ENCODE data around the gene ZNF775. TPM values are rescaled to one million over a fixed set of nuclear protein-coding genes. Genes with fewer than 3 reads are reported as not detected.

ZNF775 gene
- polyA plus RNA-seq, 3 donors = 1.3 to 2.7 (median 1.4) TPM

DNA sequence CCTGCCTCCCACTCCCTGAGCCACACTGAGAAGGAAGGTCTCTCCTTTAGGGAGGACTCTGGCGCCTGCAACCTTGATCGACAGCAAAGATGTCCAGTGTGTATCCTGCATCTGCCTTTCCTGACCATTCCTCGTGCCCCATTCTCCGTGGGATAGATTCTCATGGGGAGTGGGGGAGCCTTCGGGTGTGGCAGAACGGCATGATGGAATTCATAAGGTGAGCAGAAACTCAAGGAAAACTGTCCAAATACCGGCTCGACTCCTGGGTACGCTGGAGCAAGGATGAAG is 37.1 kb upstream of the ZNF775 start:
- Histone ChIP-seq H3K27ac (ENCODE audit: low read depth in 1 of 2, low read length in 2 of 2) (no peak overlapping the region), H4K20me1 (ENCODE audit: insufficient read depth, low read length) (no peaks in the 10 kb centered on the region), H3K36me3 (replicated peaks in 1 of 2; ENCODE audit: control insufficient read depth in 1 of 2, insufficient read depth in 2 of 2, low read length in 2 of 2) (no peaks in the 10 kb centered on the region), H3K9ac (ENCODE audit: insufficient read depth, low read length, poor library complexity, severe bottlenecking) (no peak overlapping the region), H3K4me1 (ENCODE audit: control insufficient read depth in 1 of 2, insufficient read depth in 2 of 2, low read length in 2 of 2) (peaks cover 6 to 12% of the 10 kb centered on the region in 2 donors), H3K79me2 (ENCODE audit: insufficient read depth, low read length) (no peaks in the 10 kb centered on the region), H2AFZ (ENCODE audit: insufficient read depth, low read depth, low read length, poor library complexity, severe bottlenecking) (no peak overlapping the region), H3K27me3 (ENCODE audit: control insufficient read depth in 2 of 2, insufficient read depth in 2 of 2, low read length in 2 of 2) (peaks cover 27 to 42% of the 10 kb centered on the region in 2 donors), H3K4me2 (replicated peaks; ENCODE audit: extremely low read depth, low read length, poor library complexity, severe bottlenecking) (no peak overlapping the region), H3K4me3 (replicated peaks in 1 of 3; ENCODE audit: low read depth in 2 of 3, low read length in 3 of 3) (no peak overlapping the region), H3K9me3 (replicated peaks in 1 of 2; ENCODE audit: control insufficient read depth in 1 of 2, insufficient read depth in 1 of 2, low read length in 2 of 2) (peaks cover 10 to 22% of the 10 kb centered on the region in 2 donors)
- Mint-ChIP-seq H3K36me3 (peaks cover 5 to 8% of the 10 kb centered on the region in 2 donors), H3K4me3 (peak overlapping the region in 1 of 2 donors; percentile 77), H3K27ac (no peak overlapping the region), H3K9me3 (peaks cover 0 to 33% (median 15%) of the 10 kb centered on the region in 7 donors), H3K27me3 (ENCODE audit: low read depth in 3 of 3) (peaks cover 40 to 58% (median 44%) of the 10 kb centered on the region in 3 donors), H3K4me1 (peaks cover 14% of the 10 kb centered on the region)
- 95% methylated on average over 7 of the region's 9 CpGs for WGBS (ENCODE audit: insufficient coverage)
- TF ChIP-seq, protein P1, sequence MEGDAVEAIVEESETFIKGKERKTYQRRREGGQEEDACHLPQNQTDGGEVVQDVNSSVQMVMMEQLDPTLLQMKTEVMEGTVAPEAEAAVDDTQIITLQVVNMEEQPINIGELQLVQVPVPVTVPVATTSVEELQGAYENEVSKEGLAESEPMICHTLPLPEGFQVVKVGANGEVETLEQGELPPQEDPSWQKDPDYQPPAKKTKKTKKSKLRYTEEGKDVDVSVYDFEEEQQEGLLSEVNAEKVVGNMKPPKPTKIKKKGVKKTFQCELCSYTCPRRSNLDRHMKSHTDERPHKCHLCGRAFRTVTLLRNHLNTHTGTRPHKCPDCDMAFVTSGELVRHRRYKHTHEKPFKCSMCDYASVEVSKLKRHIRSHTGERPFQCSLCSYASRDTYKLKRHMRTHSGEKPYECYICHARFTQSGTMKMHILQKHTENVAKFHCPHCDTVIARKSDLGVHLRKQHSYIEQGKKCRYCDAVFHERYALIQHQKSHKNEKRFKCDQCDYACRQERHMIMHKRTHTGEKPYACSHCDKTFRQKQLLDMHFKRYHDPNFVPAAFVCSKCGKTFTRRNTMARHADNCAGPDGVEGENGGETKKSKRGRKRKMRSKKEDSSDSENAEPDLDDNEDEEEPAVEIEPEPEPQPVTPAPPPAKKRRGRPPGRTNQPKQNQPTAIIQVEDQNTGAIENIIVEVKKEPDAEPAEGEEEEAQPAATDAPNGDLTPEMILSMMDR (IDR thresholded peaks at IDR 0.05) = no peak
- intact Hi-C loops (cut with micrococcal nuclease) = loop anchor here in 1 of 2 donors (10.0 kb wide), 1 partner anchor 53 kb away; no protein-coding TSS in a partner anchor
- DNase-seq = no peak

DNA sequence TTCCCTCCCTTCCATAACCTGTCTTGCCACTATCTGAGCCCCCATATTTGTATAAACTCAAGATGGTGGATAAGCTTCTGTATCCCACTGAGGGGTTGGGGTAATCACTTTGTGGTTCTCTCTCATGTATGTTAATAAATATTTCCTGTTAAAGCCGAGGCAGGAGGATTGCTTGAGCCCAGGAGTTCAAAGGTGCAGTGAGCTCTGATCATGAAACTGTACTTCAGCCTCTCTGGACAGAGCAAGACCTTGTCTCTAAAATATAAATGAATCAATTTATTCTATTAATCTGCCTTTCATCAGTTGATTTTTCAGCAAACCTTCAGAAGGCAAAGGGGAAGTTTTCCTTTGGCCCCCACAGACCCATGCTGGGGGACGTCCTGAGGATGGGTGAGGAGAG is 35.9 kb upstream of the ZNF775 start:
- no peak overlapping the region for H3K27ac ChIP-seq (ENCODE audit: low read depth in 1 of 2, low read length in 2 of 2)
- no peak overlapping the region for H3K9ac ChIP-seq (ENCODE audit: insufficient read depth, low read length, poor library complexity, severe bottlenecking)
- H3K4me3 ChIP-seq (replicated peaks in 1 of 3; ENCODE audit: low read depth in 2 of 3, low read length in 3 of 3) = no peak overlapping the region
- Mint-ChIP-seq H3K4me1 (peaks cover 14% of the 10 kb centered on the region), H3K4me3 (peak overlapping the region in 1 of 2 donors; percentile 23), H3K27me3 (ENCODE audit: low read depth in 3 of 3) (peaks cover 40 to 58% (median 45%) of the 10 kb centered on the region in 3 donors), H3K9me3 (peaks cover 0 to 33% (median 19%) of the 10 kb centered on the region in 7 donors), H3K36me3 (peaks cover 5% of the 10 kb centered on the region in 2 donors), H3K27ac (no peak overlapping the region)
- WGBS (ENCODE audit: insufficient coverage) = 100% methylated on average over 1 of the region's 2 CpGs
- peaks cover 6 to 12% of the 10 kb centered on the region in 2 donors for H3K4me1 ChIP-seq (ENCODE audit: control insufficient read depth in 1 of 2, insufficient read depth in 2 of 2, low read length in 2 of 2)
- H2AFZ ChIP-seq (ENCODE audit: insufficient read depth, low read depth, low read length, poor library complexity, severe bottlenecking) = no peak overlapping the region
- TF ChIP-seq, protein P1 (IDR thresholded peaks at IDR 0.05) = no peak
- no peaks in the 10 kb centered on the region for H3K79me2 ChIP-seq (ENCODE audit: insufficient read depth, low read length)
- no peak for DNase-seq
- intact Hi-C loops (cut with micrococcal nuclease) = loop anchor here in 1 of 2 donors (10.0 kb wide), 1 partner anchor 52 kb away; no protein-coding TSS in a partner anchor
- H3K36me3 ChIP-seq (replicated peaks in 1 of 2; ENCODE audit: control insufficient read depth in 1 of 2, insufficient read depth in 2 of 2, low read length in 2 of 2) = no peaks in the 10 kb centered on the region
- H3K4me2 ChIP-seq (replicated peaks; ENCODE audit: extremely low read depth, low read length, poor library complexity, severe bottlenecking) = no peak overlapping the region
- no peaks in the 10 kb centered on the region for H4K20me1 ChIP-seq (ENCODE audit: insufficient read depth, low read length)
- peaks cover 27 to 42% of the 10 kb centered on the region in 2 donors for H3K27me3 ChIP-seq (ENCODE audit: control insufficient read depth in 2 of 2, insufficient read depth in 2 of 2, low read length in 2 of 2)
- peaks cover 10 to 22% of the 10 kb centered on the region in 2 donors for H3K9me3 ChIP-seq (replicated peaks in 1 of 2; ENCODE audit: control insufficient read depth in 1 of 2, insufficient read depth in 1 of 2, low read length in 2 of 2)
